ENCODE data around the gene OR6C68.
"Not testable (repeated sequence)": the region's sequence is repeated elsewhere in the genome, so short reads cannot be mapped to it uniquely, and the experiment has no call there.

OR6C68 gene

DNA sequence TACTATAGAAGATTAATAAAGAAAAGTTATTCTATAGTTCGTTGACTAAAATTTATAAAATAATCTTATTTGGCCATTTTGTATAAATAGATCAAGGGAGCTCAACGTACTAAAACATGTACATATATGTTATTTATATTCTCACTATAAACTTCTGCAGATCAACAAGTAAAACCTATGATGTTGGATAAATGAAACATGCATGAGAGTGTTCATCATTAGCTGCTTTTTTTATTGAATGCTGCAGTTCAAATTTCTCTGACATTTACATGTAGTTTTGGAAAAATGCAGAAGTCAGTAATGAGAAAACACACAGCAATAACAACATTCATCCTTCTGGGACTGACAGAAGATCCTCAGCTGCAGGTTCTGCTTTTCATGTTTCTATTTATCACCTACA is at the start of gene OR6C68:
TSS of gene OR6C68 (plus strand) at position 301 of the 400 bp plus-strand sequence. CDS start at position 301, 0 bp downstream.
- no peak for DNase-seq

DNA sequence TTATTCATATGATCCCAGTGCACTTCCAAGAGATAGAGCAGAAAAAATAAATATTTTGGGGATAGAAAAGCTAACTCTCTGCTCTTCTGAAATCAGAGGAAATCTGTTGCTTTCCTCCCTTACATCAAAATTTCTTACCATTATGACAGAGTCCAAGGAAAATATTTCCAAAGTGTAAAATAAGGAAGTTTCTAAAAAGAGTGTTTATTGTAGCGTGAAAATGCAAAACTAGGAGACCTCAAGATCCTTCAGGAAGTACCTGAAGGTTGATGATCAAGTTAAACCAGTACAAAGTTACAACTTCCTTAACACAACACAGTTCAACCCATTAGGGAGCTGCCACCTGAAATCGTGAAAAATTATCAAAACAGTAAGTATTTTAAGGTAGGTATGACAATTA is 48.4 kb upstream of the OR6C68 start, which contains the start of gene OR6C2:
TSS of gene OR6C2 (plus strand) at position 301 of the 400 bp plus-strand sequence. CDS start 8,138 bp downstream, outside the sequence.
- DNase-seq = no peak

DNA sequence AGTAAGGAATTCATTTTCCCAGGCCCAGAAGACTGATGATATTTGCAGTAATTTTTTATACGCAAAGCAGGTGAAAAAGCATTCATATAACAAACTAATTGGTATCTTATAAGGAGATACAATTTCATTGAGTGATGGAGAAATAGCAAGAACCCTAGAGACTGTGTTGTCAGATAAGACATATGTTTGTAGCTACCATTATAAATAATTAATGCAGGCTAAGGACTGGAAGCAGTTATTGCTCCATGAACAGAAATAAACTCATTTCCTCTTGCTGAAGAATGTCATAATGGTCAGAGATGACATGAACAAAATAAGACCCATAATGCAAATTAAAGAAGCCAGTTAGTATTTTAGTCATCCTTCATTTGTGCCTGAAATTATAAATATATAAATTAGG is 46.8 kb upstream of the OR6C68 start:
- no peak for DNase-seq

DNA sequence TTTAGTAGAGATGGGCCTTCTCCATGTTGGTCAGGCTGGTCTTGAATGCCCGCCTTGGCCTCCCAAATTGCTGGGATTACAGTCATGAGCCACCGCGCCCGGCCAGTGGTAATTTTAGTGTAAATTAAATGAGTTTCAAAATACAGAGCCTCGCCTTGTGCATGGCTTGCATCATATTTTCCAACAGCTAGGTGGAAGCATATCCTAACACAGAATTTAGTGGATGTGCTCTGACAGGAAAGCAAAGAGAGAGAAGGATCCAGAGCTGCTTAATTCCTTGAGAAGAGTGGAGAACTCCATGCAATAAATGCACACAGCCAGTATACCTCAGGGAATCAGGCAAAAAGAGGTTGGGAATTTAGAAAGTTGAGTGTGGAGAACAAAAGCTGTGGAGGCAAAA is 45.9 kb upstream of the OR6C68 start:
- no peak for DNase-seq

DNA sequence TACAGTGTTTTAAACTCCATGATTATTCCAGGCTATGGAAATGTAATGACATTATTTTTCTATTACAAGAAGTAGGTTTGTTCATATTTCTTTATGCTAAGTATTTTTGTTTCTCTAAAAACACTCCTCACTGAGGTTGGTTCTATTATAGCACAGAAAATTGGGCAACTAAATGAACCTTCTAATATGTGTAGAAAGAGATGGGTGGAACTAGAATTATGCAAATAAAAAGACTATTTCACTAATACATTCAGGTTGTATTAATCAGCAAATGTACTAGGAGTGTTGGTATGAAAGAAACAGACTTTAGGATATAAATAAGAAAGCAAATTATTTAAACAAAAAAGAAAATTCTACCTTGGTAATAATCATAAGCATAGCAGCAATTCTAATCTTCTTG is 43.4 kb upstream of the OR6C68 start:
- no peak for DNase-seq

DNA sequence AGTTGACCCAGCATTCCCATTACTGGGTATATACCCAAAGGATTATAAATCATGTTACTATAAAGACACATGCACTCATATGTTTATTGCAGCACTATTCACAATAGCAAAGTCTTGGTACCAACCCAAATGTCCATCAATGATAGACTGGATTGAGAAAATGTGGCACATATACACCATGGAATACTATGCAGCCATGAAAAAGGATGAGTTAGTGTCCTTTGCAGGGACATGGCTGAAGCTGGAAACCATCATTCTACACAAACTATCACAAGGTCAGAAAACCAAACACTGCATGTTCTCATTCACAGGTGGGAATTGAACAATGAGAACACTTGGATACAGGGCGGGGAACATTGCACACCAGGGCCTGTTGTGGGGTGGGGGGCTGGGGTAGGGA is 27.3 kb upstream of the OR6C68 start:
- not testable (repeated sequence) for DNase-seq

DNA sequence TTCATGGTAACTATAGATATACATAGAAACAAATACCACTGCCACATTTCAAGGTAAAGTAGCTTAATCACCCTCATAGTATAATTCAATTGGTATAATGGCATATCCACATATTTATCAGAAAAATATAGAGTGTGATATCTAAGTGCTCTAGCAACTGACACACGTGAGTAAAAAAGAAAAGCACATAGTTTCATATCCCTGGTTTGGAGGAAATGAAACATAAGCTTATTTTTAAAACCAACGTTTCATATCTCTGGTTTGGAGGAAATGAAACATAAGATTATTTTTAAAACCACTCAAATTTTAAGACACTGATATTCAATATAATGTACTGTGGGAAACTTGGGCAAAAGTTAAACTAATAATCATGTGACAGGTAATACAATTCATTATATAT is 24.3 kb upstream of the OR6C68 start:
- no peak for DNase-seq

DNA sequence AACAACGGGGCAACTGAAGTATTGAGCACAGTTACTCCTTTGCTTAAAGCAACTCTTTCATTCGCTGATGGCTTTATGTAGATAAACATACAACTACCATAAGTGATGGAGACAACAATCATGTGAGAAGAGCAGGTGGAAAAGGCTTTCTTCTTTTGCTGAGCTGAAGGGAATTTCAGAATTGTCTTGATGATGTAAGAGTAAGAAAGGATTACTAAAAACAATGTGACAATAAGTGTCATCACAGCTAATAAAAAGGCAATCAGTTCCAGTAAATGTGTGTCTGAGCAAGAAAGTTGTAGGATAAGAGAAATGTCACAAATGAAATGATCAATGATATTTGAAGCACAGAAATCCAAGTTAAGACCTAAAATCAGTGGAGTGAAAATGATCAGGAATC is 22.9 kb upstream of the OR6C68 start:
- DNase-seq = no peak

DNA sequence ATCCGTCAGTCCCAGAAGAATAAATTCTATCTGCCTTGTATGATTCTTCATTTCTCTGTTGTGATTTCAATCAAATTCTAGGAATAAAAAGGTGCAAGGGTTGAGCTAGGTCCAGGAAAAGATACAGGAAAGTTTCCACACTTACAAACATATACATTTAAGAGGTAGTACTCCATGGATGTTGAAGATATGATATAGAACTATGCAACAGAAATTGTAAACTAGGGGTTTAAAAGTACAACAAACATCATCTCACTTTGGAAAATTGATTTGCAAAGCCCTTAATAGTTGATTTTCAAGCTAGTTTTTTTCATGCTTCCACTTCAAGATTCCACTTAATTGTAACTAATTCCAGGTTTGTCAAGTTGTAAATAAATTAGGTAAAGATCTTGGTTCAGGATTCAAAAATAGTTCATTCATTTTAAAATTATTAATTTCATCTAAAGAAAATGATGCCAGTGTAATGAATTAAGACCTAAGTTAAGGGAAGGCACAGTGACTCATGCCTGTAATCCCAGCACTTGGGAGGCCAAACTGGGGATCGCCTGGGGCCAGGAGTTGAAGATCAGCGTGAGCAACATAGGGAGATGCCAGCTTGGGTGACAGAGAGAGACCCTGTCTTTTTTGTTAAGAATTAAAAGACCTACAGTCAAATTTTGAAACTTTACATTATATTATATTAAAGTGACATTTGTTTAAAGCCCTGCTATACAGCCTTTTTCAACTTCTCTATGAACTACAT is 21.9 kb upstream of the OR6C68 start, which contains the start of gene OR6C70:
TSS of gene OR6C70 (minus strand) at position 51 of the 742 bp plus-strand sequence. CDS start at position 51, 0 bp downstream.
- no peak for DNase-seq

DNA sequence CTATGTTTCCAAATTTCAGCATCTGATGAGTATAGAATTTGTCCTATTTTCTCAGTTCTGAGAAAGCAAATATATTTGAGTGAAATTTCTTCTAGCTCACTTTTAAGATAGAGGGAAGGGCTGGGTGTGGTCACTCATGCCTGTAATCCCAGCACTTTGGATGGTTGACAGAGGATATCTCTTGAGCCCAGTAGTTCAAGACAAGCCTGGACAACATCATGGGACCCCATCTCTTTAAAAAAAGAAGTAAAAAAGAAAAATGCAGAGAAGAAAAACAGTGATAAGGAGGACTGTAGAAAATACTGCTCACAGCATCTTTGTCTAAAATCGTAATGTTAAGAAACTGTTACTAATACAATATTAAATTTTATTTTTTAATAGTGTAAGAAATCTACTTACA is 19.9 kb upstream of the OR6C68 start:
- no peak for DNase-seq

DNA sequence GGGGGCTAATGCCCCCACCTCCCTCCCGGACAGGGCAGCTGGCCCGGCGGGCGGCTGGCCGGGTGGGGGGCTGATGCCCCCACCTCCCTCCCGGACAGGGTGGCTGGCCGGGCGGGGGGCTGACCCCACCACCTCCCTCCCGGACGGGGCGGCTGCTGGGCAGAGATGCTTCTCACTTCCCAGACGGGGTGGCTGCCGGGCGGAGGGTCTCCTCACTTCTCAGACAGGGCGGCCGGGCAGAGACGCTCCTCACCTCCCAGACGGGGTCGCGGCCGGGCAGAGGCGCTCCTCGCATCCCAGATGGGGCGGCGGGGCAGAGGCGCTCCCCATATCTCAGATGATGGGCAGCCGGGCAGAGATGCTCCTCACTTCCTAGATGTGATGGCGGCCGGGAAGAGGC is 13.0 kb upstream of the OR6C68 start:
- not testable (repeated sequence) for DNase-seq

DNA sequence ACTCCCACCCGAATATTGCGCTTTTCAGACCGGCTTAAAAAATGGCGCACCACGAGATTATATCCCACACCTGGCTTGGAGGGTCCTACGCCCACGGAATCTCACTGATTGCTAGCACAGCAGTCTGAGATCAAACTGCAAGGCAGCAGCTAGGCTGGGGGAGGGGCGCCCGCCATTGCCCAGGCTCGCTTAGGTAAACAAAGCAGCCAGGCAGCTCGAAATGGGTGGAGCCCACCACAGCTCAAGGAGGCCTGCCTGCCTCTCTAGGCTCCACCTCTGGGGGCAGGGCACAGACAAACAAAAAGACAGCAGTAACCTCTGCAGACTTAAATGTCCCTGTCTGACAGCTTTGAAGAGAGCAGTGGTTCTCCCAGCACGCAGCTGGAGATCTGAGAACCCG is 7.9 kb upstream of the OR6C68 start:
- not testable (repeated sequence) for DNase-seq

DNA sequence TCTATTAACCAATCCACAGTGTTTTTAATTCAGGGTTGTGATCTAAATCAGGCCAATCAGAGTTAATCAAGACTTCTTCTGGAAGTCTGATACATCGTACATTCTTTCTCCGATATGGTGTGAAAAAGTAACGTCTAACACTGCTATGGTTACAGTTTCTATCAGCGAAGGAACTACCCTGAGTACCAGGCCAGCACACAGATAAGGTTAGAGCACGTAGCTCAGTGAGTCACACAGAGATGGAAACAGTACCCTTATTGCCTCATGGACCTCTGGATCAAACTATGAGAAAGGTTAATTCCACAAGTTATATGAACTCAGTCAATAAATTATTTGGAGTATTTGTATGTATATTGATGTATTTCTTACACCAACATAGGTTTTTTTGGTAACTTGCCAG is 3.3 kb downstream of the OR6C68 start:
- no peak for DNase-seq

DNA sequence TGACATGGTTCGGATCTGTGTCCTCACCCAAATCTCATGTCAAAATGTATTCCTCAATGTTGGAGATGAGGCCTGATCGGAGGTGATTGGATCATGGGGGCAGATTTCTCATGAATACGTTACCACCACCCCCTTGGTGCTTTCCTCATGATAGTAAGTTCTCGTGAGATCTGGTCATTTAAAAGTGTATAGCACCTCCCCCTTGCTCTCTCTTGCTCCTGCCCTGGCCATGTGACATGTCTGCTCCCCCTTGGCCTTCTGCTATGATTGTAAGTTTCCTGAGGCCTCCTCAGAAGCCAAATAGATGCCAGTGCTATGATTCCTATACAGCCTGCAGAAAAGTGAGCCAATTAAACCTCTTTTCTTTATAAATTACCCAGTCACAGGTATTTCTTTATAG is 7.1 kb downstream of the OR6C68 start:
- DNase-seq = no peak

DNA sequence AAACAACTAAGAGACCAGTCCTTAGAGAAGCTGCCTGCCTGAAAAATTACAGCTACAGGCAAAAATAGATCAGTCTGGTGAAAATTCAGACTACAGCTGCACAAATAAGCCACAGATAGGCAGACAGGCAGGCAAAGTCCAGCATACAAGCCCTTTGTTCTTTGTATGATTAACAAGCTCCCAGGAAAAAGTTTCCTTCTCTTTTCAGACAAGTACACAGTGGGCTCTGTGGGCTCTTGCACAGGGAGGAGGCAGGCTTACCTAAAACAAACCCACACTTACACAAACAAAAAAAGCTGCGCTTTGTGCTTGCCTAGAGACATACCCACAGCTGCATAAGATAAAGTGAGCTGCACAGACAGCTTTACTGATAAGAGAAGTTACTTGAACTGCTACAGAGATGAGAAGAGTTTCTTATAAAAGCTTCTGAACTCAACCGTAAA is 7.7 kb downstream of the OR6C68 start:
- DNase-seq = no peak

DNA sequence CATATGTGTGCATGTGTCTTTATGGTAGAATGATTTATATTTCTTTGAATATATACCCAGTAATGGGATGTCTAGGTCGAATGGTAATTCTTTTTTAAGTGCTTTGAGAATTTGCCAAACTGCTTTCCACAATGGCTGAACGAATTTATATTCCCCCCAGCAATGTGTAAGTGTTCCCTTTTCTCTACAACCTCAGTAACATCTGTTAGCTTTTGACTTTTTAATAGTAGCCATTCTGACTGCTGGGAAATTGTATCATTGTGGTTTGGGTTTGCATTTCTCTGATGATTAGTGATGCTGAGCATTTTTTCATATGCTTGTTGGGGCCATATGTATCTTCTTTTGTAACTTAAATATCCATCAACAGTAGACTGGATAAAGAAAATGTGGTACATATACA is 9.4 kb downstream of the OR6C68 start:
- no peak for DNase-seq

DNA sequence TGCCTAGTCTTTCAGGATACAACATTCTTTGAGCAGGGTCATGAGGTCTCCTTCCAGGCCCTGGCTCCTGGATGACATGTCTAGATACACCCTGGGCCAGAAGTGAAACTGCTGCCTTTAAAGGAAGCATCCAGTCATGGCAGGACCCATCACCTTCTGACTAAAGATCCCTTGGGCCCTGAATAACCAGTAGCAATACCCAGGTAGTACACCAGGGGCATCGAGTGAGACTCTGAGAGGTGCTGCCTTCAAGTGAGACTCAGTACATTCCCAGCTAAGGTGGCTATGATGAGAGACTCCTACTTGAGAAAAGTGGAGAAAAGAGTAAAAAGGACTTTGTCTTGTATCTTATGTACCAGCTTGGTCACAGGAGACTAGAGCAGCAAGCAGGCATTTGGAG is 23.5 kb downstream of the OR6C68 start:
- no peak for DNase-seq

DNA sequence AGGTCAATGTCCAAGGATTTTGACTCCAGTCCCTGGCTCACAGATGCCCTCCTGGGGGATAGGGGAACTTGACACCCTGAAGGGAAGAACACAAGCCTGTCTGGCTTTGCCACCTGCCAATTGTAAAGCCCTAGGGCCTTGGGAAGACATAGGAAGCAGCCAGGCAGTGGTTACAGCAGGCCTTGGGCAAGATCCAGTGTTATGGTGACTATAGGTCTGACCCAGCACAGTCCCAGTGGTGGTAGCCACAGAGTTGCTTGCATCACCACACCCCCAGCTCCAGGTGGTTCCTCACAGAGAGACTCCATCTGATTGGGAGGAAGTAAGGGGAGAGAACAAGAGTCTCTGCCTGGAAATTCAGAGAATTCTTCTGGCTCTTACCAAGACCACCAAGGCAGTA is 24.2 kb downstream of the OR6C68 start:
- no peak for DNase-seq
